Esophagus squamous epithelium (tissue), 5 donors: Measurements from ENCODE around the gene CTNNA3. TPM values are rescaled to one million over a fixed set of nuclear protein-coding genes. Genes with fewer than 3 reads are reported as not detected.

ENCODE experiments used
- DNase-seq: peaks from one replicate; lab custom pipeline; 2025; lab: John Stamatoyannopoulos, UW
- H3K27ac ChIP-seq, 4 donors: fragments of 200-600 bp; sonication (generic); one replicate each; pipeline ENCODE4 v1.5.1; 2016 to 2019; ENCODE audit warnings: mild to moderate bottlenecking in 1 of 4
- H3K27me3 ChIP-seq, 4 donors: fragments of 200-600 bp; sonication (generic); 1 replicate in 3 of 4; 2 replicates in 1 of 4; pipeline versions ENCODE4 v1.5.1 to v1.6.0; 2017 to 2021; ENCODE audit warnings: antibody characterized with exemption in 1 of 4
- H3K36me3 ChIP-seq, 3 donors: fragments of 200-600 bp; sonication (generic); one replicate each; pipeline ENCODE4 v1.5.1; 2016 to 2019
- H3K4me1 ChIP-seq, 3 donors: fragments of 200-600 bp; sonication (generic); one replicate each; pipeline ENCODE4 v1.5.1; 2017 to 2019
- H3K4me3 ChIP-seq, 4 donors: fragments of 200-600 bp; sonication (generic); 1 replicate in 3 of 4; 2 replicates in 1 of 4; pipeline ENCODE4 v1.5.1; 2016 to 2019; ENCODE audit warnings: mild to moderate bottlenecking in 2 of 4, moderate library complexity in 1 of 4
- H3K9me3 ChIP-seq, 3 donors: fragments of 200-600 bp; sonication (generic); one replicate each; pipeline ENCODE4 v1.5.1; 2016 to 2019
- CTCF ChIP-seq, 6 experiments: fragments of 450-650 bp in 4 of 6; fragments of 200-600 bp in 2 of 6; sonication (generic) in 2 of 6; IDR thresholded peaks; one replicate each; pipeline ENCODE4 v1.5.1; 2016 to 2019; ENCODE audit warnings: antibody characterized with exemption in 6 of 6, mild to moderate bottlenecking in 4 of 6, moderate library complexity in 4 of 6
- POLR2A ChIP-seq, 4 donors: fragments of 450-650 bp; IDR thresholded peaks; one replicate each; pipeline ENCODE4 v1.6.1; 2017; ENCODE audit warnings: antibody characterized with exemption in 4 of 4, mild to moderate bottlenecking in 4 of 4, moderate library complexity in 3 of 4
- WGBS, 2 donors: methylation state at CpG; one replicate each; pipeline ENCODE4 v1.1.5; 2018; 5-methylcytosine and 5-hydroxymethylcytosine counted together
- intact Hi-C: fragments of 100-400 bp; cut with DNase I; formaldehyde crosslinking; loops from one replicate; pipeline ENCODE4 v1.15.0; 2022
- total RNA-seq, 4 donors: library from RNA; depleted of rRNA; stranded (reverse); fragments of >200 nt; gene quantifications; one replicate each; pipeline ENCODE4 v1.1.0, GENCODE V29; 2016
- donor health status: DM: yes; HTN: yes; CAD: no.

The CTNNA3 gene
- total RNA-seq, 4 donors from 2014 or later: 0.29 to 1.9 (median 0.61) TPM; not detected in 1

GRCh38 chr10:67259319-67259929 is 436.6 kb downstream of the CTNNA3 start:
- no peak for DNase-seq
- Histone ChIP-seq H3K36me3 (no peaks in the 10 kb centered on the region), H3K4me3 (no peak overlapping the region), H3K9me3 (no peaks in the 10 kb centered on the region), H3K27me3 (no peaks in the 10 kb centered on the region), H3K4me1 (no peaks in the 10 kb centered on the region), H3K27ac (no peak overlapping the region)
- TF ChIP-seq POLR2A (IDR thresholded peaks at IDR 0.05) (no peak), CTCF (IDR thresholded peaks at IDR 0.05) (no peak)
- intact Hi-C loops: no loop called here
- WGBS, 2 donors: 77% methylated on average over 4 of the region's 4 CpGs

- no peaks in the 10 kb centered on the region for H3K36me3 ChIP-seq
- TF ChIP-seq CTCF (IDR thresholded peaks at IDR 0.05) (no peak), POLR2A (IDR thresholded peaks at IDR 0.05) (no peak)
- WGBS, 2 donors: 88 to 89% methylated on average over 4 of the region's 4 CpGs
- no peak overlapping the region for H3K27ac ChIP-seq
- intact Hi-C loops: no loop called here
- H3K9me3 ChIP-seq: no peaks in the 10 kb centered on the region
- no peaks in the 10 kb centered on the region for H3K4me1 ChIP-seq
- DNase-seq: no peak
- no peaks in the 10 kb centered on the region for H3K27me3 ChIP-seq
- no peak overlapping the region for H3K4me3 ChIP-seq
These were observed 438.4 kb downstream of the CTNNA3 start for GRCh38 chr10:67257427-67258144.

- 17 to 25% methylated on average over 2 of the region's 2 CpGs for WGBS, 2 donors
- no peaks in the 10 kb centered on the region for H3K9me3 ChIP-seq
- intact Hi-C loops: no loop called here
- no peak overlapping the region for H3K4me3 ChIP-seq
- no peak for DNase-seq
- no peaks in the 10 kb centered on the region for H3K36me3 ChIP-seq
- no peak overlapping the region for H3K27ac ChIP-seq
- H3K4me1 ChIP-seq: no peaks in the 10 kb centered on the region
- no peaks in the 10 kb centered on the region for H3K27me3 ChIP-seq
- TF ChIP-seq POLR2A (IDR thresholded peaks at IDR 0.05) (no peak), CTCF (IDR thresholded peaks at IDR 0.05) (no peak)
These were observed 439.0 kb downstream of the CTNNA3 start for GRCh38 chr10:67257018-67257417.

GRCh38 chr10:67250686-67251085 is 445.3 kb downstream of the CTNNA3 start:
- H3K36me3 ChIP-seq: no peaks in the 10 kb centered on the region
- no peaks in the 10 kb centered on the region for H3K9me3 ChIP-seq
- WGBS, 2 donors: 82 to 100% methylated on average over 1 of the region's 1 CpG
- intact Hi-C loops: no loop called here
- H3K4me1 ChIP-seq: no peaks in the 10 kb centered on the region
- H3K27ac ChIP-seq: no peak overlapping the region
- TF ChIP-seq CTCF (IDR thresholded peaks at IDR 0.05): no peak
- no peak for TF ChIP-seq POLR2A (IDR thresholded peaks at IDR 0.05)
- DNase-seq: no peak
- H3K4me3 ChIP-seq: no peak overlapping the region
- no peaks in the 10 kb centered on the region for H3K27me3 ChIP-seq

GRCh38 chr10:67246066-67246555 is 449.9 kb downstream of the CTNNA3 start:
- Histone ChIP-seq H3K36me3 (no peaks in the 10 kb centered on the region), H3K4me3 (no peak overlapping the region), H3K27me3 (no peaks in the 10 kb centered on the region), H3K27ac (no peak overlapping the region), H3K4me1 (no peaks in the 10 kb centered on the region), H3K9me3 (no peaks in the 10 kb centered on the region)
- no peak for DNase-seq
- 81 to 83% methylated on average over 3 of the region's 3 CpGs for WGBS, 2 donors
- TF ChIP-seq POLR2A (IDR thresholded peaks at IDR 0.05) (no peak), CTCF (IDR thresholded peaks at IDR 0.05) (no peak)
- intact Hi-C loops: no loop called here
